HG03064 (cell line): ENCODE results near the gene FABP1.

ENCODE experiments used
- ATAC-seq: cut with Tn5 transposase; IDR thresholded peaks from one replicate; pipeline ENCODE4 v1.9.1; 2021; ENCODE audit warnings: low read depth; ENCODE audit not compliant: unreplicated experiment

The FABP1 gene

DNA sequence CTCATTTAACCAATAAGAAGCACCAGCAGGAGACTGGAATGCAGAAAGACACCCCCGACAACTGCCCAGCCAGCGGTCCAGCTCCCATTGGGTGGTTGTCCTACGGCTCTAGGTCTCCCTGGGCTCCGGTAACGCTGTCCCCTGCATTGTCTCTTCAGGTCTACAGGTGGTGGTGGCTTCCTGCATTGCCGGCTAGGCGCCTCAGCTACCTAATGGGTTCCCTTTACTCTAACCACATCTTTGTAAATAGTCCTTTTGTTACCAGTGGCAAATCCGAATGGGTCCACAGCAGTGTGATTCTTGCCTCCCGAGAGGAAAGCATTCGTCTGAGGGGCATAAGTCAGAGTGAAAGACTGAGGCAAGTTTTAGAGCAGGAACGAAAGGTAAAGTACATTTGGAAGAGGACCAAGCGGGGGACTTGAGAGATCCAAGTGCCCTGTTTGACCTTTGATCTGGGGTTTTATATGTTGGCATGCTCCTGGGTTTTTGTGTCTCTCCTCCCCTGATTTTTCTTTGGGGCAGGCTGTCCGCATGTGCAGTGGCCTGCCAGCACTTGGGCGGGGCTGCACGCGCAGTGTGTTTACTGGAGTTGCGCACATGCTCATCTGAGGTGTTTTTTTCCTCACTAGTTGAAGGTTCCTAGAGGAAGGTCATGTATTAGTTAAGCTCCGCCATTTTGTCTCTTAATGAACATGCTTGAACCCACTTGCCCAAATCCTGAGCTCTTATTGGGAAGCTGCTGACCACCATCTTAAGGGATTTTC lies 11.0 kb downstream of the FABP1 start:
- ATAC-seq, result no peak

DNA sequence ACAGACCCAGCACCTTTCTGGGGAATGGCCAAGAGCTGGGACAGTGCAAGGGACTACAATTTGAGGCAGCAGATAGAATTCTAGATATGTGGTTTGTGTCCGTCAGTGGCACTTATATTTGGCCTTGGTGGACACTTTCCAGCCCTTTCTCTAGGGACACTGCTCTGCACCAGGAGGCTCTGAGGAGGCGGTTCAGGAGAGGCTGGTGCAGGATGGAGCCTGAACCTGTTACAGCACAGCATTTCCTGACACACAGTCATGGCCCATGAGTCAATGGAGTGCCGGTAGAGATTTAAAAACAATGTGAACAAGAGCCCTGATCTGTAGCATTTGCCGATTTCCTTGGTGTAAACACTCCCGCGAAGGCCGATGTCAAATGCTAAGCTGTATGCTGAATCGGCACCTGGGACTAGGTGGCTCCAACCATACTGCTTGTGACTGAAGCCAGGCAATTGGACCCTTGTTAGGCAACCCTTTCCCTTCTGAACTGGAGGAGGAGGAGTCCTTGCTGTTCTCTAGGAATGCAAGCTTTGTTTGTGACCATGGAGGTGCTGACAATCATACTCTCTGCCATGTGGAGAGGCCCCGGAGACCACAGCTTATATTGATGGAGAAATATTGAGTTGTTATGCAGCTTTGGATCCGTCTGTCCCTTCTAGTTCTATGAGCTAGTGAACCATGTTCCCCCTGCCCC lies 11.9 kb downstream of the FABP1 start:
- no peak for ATAC-seq

GRCh38 chr2:88114889-88115288 lies 13.0 kb downstream of the FABP1 start:
- ATAC-seq, result no peak

DNA sequence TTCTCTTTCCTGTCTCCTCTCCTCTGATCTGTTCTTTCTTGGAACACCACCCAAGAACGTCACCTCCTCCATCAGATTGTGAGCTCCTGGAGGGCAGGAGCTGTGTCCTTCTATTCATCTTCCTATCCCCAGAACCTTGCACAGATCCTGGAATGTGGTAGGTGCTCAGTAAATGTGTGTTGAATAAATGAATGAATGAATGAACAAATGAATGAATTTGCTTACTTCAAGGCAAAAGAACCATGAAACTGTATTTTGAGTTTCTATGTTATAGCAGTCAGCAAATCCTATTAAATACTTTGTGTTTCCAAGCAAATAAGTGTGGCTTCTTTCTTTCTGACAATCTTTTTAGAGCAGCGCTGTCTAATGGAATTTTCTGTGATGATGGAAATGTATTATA lies 14.8 kb downstream of the FABP1 start:
- no peak for ATAC-seq

DNA sequence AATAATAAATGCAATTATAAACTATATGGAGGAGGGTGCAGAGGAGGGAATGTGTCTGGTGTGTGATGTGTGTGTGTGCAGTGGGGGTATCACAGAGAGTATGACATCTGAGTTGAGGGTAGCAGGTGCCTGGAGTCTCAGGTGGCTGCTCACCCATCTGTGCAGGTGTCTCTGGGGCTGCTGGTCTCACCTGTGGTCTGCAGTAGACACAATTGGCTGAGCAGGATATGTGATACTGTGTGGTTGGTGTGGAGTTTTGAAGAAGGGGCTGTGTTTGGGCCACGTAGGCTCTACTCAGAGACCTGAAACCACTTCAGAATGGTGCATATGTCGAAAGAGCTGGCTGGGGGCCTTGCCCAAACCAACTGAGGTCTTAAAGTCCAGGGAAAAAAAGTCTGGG lies 17.0 kb downstream of the FABP1 start:
- ATAC-seq, result no peak

- no peak for ATAC-seq
These were observed 19.1 kb downstream of the FABP1 start for GRCh38 chr2:88108796-88109195.

GRCh38 chr2:88100489-88100858 lies 27.4 kb downstream of the FABP1 start:
- no peak for ATAC-seq

DNA sequence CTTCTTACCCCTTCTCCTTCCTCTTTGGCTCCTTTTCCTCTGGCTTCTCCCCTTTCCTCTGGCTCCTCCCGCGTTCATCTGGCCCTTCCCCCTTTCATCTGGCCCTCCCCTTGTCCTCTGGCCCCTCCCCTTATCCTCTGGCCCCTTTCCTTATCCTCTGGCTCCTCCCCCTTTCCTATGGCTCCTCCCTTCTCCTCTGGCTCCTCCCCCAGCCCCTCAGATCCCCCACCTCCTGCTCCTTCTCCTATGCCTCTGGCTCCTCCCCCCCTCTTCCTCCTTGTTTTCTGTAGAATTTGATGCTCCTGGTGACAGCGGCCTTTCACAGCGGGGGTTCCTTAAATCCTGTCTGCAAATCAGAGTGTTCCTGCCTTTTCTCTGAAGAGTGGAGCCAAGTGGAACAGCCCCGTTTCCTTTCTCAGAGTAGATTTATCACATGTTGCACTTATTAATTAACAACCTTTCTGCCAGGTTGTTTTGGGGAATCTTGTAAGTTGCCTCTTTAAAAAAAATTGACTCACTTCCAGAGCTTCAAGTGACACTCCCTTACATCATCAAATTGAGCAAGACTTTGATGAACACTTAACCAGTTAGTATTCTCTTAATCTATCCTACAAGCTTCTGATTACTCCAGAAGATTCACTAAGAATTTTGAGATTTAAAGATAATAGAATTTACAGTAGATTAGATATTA lies 27.9 kb downstream of the FABP1 start:
- ATAC-seq, result no peak

- no peak for ATAC-seq
These were observed 29.3 kb downstream of the FABP1 start for GRCh38 chr2:88098558-88098900.

DNA sequence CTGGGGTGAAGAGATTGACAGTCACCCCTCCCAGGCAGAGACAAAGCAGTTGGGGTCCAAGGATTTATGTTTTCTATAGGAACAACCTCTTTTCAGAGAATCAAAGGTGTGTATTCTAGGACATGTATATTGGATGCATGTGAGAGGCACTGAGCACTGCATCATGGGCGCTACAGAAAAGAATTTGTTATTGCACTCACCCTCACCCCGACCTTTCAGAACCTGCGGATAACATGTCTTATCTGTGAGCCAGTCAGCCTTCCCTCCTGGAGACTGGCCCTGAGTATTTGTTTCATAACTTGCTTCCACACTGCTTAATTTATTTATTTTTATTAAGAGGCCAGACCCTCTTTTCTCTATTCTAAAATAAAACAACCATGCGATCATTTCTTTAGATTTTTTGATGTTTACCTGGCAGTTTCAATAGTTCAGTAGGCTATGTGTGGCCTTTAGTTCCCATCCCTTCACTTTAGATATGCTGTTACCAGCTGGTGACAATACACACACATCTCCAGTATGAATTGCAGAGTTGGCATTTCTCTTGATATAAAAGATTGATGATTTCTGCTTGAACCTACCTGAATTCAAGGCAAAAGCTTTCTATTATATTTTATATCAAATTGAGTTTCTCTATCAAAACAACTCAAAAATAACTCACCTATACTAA lies 29.8 kb downstream of the FABP1 start:
- ATAC-seq, result no peak

GRCh38 chr2:88097192-88097591 lies 30.7 kb downstream of the FABP1 start:
- ATAC-seq, result no peak

- ATAC-seq, result no peak
These were observed 31.2 kb downstream of the FABP1 start for GRCh38 chr2:88096708-88097107.

- ATAC-seq, result no peak
These were observed 32.8 kb downstream of the FABP1 start for GRCh38 chr2:88095022-88095421.

DNA sequence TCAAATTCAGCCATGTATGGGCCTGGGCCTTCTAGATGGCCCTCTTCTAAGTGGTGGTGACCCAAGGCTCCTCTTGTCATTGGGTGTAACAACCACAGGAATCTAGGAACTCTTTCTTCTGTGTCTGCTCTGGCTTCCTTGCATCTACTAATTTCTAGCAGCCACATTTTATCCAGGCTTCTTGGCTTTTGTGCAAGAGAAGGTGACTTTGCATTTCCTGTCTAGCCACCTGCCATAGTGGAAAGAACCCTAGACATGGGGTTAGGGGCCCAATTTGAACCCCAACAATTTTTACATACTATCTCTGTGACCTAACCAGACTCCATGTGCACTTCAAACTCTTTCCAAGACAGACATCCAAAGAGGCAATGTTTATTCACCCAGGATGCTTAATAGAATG lies 35.1 kb downstream of the FABP1 start:
- no peak for ATAC-seq

- ATAC-seq, result no peak
These were observed 35.9 kb downstream of the FABP1 start for GRCh38 chr2:88091943-88092342.

- ATAC-seq, result no peak
These were observed 37.2 kb downstream of the FABP1 start for GRCh38 chr2:88090446-88091283.

GRCh38 chr2:88088999-88089398 lies 38.9 kb downstream of the FABP1 start:
- no peak for ATAC-seq

- ATAC-seq, result no peak
These were observed 40.1 kb downstream of the FABP1 start for GRCh38 chr2:88087763-88088162.

DNA sequence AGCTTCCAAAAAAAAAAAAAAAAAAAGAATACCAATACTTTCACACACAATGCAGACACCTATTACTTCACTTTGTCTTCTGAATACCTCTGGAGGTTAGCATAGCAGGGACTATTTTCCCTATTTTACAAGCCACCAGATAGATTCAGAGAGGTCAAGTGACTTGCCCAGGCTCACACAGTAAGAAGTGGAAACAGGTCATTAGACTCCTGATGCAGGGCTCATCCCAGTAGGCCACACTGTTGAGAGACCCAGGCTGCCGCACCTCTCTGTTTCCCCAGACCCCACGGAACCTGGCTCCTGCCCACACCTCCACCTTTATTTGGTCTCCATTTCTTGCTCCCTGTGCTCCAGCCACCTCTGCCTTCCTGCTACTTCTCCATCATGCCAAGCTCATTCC lies 40.8 kb downstream of the FABP1 start:
- ATAC-seq, result no peak

GRCh38 chr2:88086401-88086800 lies 41.5 kb downstream of the FABP1 start:
- ATAC-seq, result no peak
